Measurements from ENCODE around the gene KIAA1671.

- TF ChIP-seq GATA2 (IDR thresholded peaks at IDR 0.05; ENCODE audit: low read depth, low read length), result no peak
- no peak for TF ChIP-seq GATA3 (IDR thresholded peaks at IDR 0.05; ENCODE audit: low read depth, low read length)
These were observed 146.7 kb downstream of the KIAA1671 start for GRCh38 chr22:25099202-25099601.
